GM23248 (cell line): ENCODE data around the gene JCAD. TPM values are rescaled to one million over a fixed set of nuclear protein-coding genes. Genes with fewer than 3 reads are reported as not detected.

Experiments used
- DNase-seq: peaks from one replicate; pipeline ENCODE4 v3.0.0-alpha.2; 2015
- H2AFZ ChIP-seq: fragments of 200-600 bp; sonication (generic); 2 replicates; pipeline ENCODE4 v1.6.1; 2016; ENCODE audit warnings: antibody characterized with exemption
- H3F3A ChIP-seq: fragments of 200-600 bp; sonication (generic); 2 replicates; pipeline ENCODE4 v1.6.1; 2016; ENCODE audit warnings: mild to moderate bottlenecking, antibody characterized with exemption, mixed run types; ENCODE audit not compliant: insufficient read depth
- H3K27ac ChIP-seq: fragments of 200-600 bp; sonication (generic); 2 replicates; pipeline ENCODE4 v1.5.1; 2016; ENCODE audit warnings: mild to moderate bottlenecking
- H3K27me3 ChIP-seq: fragments of 200-600 bp; sonication (generic); replicated peaks from 2 replicates; pipeline ENCODE4 v1.6.1; 2016; ENCODE audit warnings: mild to moderate bottlenecking; ENCODE audit not compliant: insufficient read depth
- H3K36me3 ChIP-seq: fragments of 200-600 bp; sonication (generic); 2 replicates; pipeline ENCODE4 v1.6.1; 2016; ENCODE audit warnings: low read depth, mild to moderate bottlenecking
- H3K4me1 ChIP-seq: fragments of 200-600 bp; sonication (generic); 2 replicates; pipeline ENCODE4 v1.6.1; 2016; ENCODE audit warnings: mild to moderate bottlenecking; ENCODE audit not compliant: insufficient read depth
- H3K4me2 ChIP-seq: fragments of 200-600 bp; sonication (generic); one replicate; pipeline ENCODE4 v1.6.1; 2016; ENCODE audit warnings: mild to moderate bottlenecking; ENCODE audit not compliant: unreplicated experiment
- H3K4me3 ChIP-seq: fragments of 200-600 bp; sonication (generic); 2 replicates; pipeline ENCODE4 v1.5.1; 2016; ENCODE audit warnings: mild to moderate bottlenecking
- H3K79me2 ChIP-seq: fragments of 200-600 bp; sonication (generic); 2 replicates; pipeline ENCODE4 v1.6.1; 2016; ENCODE audit warnings: mild to moderate bottlenecking; ENCODE audit not compliant: insufficient read depth
- H3K9ac ChIP-seq: fragments of 200-600 bp; sonication (generic); 2 replicates; pipeline ENCODE4 v1.6.1; 2016; ENCODE audit warnings: mild to moderate bottlenecking
- H3K9me2 ChIP-seq: fragments of 200-600 bp; sonication (generic); 2 replicates; pipeline ENCODE4 v1.6.1; 2016; ENCODE audit warnings: mixed run types, mild to moderate bottlenecking, moderate library complexity; ENCODE audit not compliant: insufficient read depth
- H3K9me3 ChIP-seq: fragments of 200-600 bp; sonication (generic); one replicate; pipeline ENCODE4 v1.6.1; 2017; ENCODE audit warnings: low read depth
- H4K20me1 ChIP-seq: fragments of 200-600 bp; sonication (generic); 2 replicates; pipeline ENCODE4 v1.6.0; 2016; ENCODE audit not compliant: insufficient read depth
- EZH2 ChIP-seq: fragments of 200-600 bp; sonication (generic); IDR thresholded peaks from 2 replicates; pipeline ENCODE4 v1.6.1; 2018; ENCODE audit warnings: antibody characterized with exemption, mild to moderate bottlenecking; ENCODE audit not compliant: insufficient read depth, poor library complexity, severe bottlenecking
- EZH2phosphoT487 ChIP-seq: fragments of 200-600 bp; sonication (generic); IDR thresholded peaks from 2 replicates; pipeline ENCODE4 v1.6.1; 2018; ENCODE audit warnings: antibody characterized with exemption, moderate library complexity, mild to moderate bottlenecking, low read depth; ENCODE audit not compliant: insufficient read depth
- WGBS, 2 experiments: methylation state at CpG; one replicate each; pipeline ENCODE4 v1.1.6; 2015 to 2017; ENCODE audit warnings: low lambda C conversion rate in 2 of 2, low coverage in 1 of 2; ENCODE audit errors: missing lambda C conversion rate in 2 of 2; 5-methylcytosine and 5-hydroxymethylcytosine counted together
- in situ Hi-C: fragments of 300-500 bp; cut with MboI; formaldehyde crosslinking; loops from 2 replicates; pipeline ENCODE4 v1.15.0; 2020
- polyA plus RNA-seq: library from polyadenylated mRNA; unstranded; fragments of >200 nt; fragmentation: Nextera tagmentation; extraction: Ambion mirVana; gene quantifications from 2 replicates; pipeline ENCODE4 v1.2.1, GENCODE V29; 2016
- total RNA-seq: library from RNA; depleted of rRNA; stranded (reverse); fragments of >200 nt; shearing (Covaris generic); gene quantifications from 2 replicates; pipeline ENCODE4 v1.2.3, GENCODE V29; 2014

Gene JCAD
- total and polyA plus RNA-seq, 2 experiments from 2014 or later: 17.1 to 24.3 TPM

GRCh38 chr10:30014511-30014910 is 44.9 kb downstream of the JCAD start:
- in situ Hi-C loops: no loop called here
- TF ChIP-seq EZH2: no peak
- no peak for TF ChIP-seq EZH2phosphoT487
- Histone ChIP-seq H2AFZ (no peak overlapping the region), H3F3A (no peaks in the 10 kb centered on the region), H3K79me2 (no peaks in the 10 kb centered on the region), H3K9me3 (no peaks in the 10 kb centered on the region), H3K9ac (no peak overlapping the region), H3K9me2 (no peaks in the 10 kb centered on the region), H3K4me2 (no peak overlapping the region), H3K36me3 (peaks cover 23% of the 10 kb centered on the region), H3K4me1 (no peaks in the 10 kb centered on the region), H3K27me3 (no peaks in the 10 kb centered on the region; the same call in 1 of the 2 replicates), H3K4me3 (no peak overlapping the region), H3K27ac (no peak overlapping the region), H4K20me1 (no peaks in the 10 kb centered on the region)
- no peak for DNase-seq
- 79 to 82% methylated on average over 8 of the region's 8 CpGs for WGBS, 2 experiments

- H3K4me3 ChIP-seq: no peak overlapping the region
- H3F3A ChIP-seq: no peaks in the 10 kb centered on the region
- H3K4me2 ChIP-seq: no peak overlapping the region
- H3K27ac ChIP-seq: no peak overlapping the region
- H4K20me1 ChIP-seq: no peaks in the 10 kb centered on the region
- DNase-seq: no peak
- 69 to 76% methylated on average over 5 of the region's 5 CpGs for whole genome bisulfite sequencing, 2 experiments
- in situ Hi-C loops: no loop called here
- no peaks in the 10 kb centered on the region for H3K4me1 ChIP-seq
- peaks cover 7% of the 10 kb centered on the region; the same call in 1 of the 2 replicates for H3K27me3 ChIP-seq
- H2AFZ ChIP-seq: no peak overlapping the region
- H3K36me3 ChIP-seq: peaks cover 23% of the 10 kb centered on the region
- no peak overlapping the region for H3K9ac ChIP-seq
- H3K79me2 ChIP-seq: no peaks in the 10 kb centered on the region
- no peaks in the 10 kb centered on the region for H3K9me2 ChIP-seq
- H3K9me3 ChIP-seq: no peaks in the 10 kb centered on the region
- no peak for TF ChIP-seq EZH2
- TF ChIP-seq EZH2phosphoT487: no peak
Observed at GRCh38 chr10:30013757-30014156, 45.6 kb downstream of the JCAD start.

DNA sequence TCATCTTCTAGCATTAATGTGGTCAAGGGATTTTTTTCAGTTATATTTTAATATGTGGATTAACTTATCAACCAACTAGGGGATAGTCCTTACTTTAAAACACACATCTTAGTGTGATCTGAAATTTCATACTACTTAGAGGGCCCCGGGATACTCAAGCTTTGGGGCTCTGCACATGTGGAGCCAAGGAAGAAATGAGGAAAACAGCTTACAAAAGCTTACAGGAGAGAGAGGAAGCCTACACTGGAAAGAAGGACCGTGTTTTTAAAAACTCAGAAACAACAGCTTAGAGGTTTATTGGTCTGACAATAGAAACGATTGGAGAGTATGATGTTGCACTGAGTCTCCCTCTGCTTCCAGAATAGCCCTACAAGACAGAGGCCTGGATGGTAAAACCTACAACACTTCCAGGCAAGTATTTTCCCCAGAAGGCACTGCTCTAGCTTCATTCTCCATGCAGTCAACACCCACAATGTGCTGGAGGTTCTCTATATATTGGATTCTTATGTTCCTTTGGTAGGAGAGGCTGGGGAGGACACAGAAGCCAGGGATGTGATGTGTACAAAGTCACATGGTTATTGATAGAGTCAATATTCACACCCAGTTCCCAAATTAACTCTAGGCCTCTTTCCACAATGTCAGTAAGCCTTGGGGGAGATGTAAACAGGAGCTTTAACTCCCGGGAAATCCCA is 47.3 kb downstream of the JCAD start:
- Histone ChIP-seq H3K27ac (no peak overlapping the region), H4K20me1 (no peaks in the 10 kb centered on the region), H3K9me2 (no peaks in the 10 kb centered on the region), H3K4me3 (no peak overlapping the region), H2AFZ (no peak overlapping the region), H3K4me2 (no peak overlapping the region), H3F3A (no peaks in the 10 kb centered on the region), H3K9me3 (no peaks in the 10 kb centered on the region), H3K4me1 (no peaks in the 10 kb centered on the region), H3K9ac (no peak overlapping the region), H3K36me3 (peaks cover 15% of the 10 kb centered on the region), H3K79me2 (no peaks in the 10 kb centered on the region), H3K27me3 (peaks cover 7% of the 10 kb centered on the region; the same call in 1 of the 2 replicates)
- 59% methylated on average over 4 of the region's 4 CpGs for WGBS, 2 experiments
- no peak for DNase-seq
- in situ Hi-C loops: no loop called here
- TF ChIP-seq EZH2phosphoT487 (no peak), EZH2 (no peak)

- TF ChIP-seq EZH2phosphoT487 (no peak), EZH2 (no peak)
- H3K4me3 ChIP-seq: no peak overlapping the region
- H3K36me3 ChIP-seq: peaks cover 9% of the 10 kb centered on the region; the same call in 1 of the 2 replicates
- 75 to 76% methylated on average over 8 of the region's 8 CpGs for WGBS, 2 experiments
- H3K9me2 ChIP-seq: no peaks in the 10 kb centered on the region
- no peak overlapping the region for H2AFZ ChIP-seq
- H3K79me2 ChIP-seq: no peaks in the 10 kb centered on the region
- no peaks in the 10 kb centered on the region for H4K20me1 ChIP-seq
- no peaks in the 10 kb centered on the region for H3F3A ChIP-seq
- in situ Hi-C loops: no loop called here
- H3K9me3 ChIP-seq: no peaks in the 10 kb centered on the region
- no peak for DNase-seq
- no peaks in the 10 kb centered on the region for H3K4me1 ChIP-seq
- H3K4me2 ChIP-seq: no peak overlapping the region
- no peak overlapping the region for H3K9ac ChIP-seq
- no peak overlapping the region for H3K27ac ChIP-seq
- H3K27me3 ChIP-seq: peaks cover 11% of the 10 kb centered on the region; the same call in 1 of the 2 replicates
Observed at GRCh38 chr10:30011396-30011795, 48.0 kb downstream of the JCAD start.
